22Rv1 (cell line): ENCODE measurements around the gene TIE1.

Source experiments
- CTCF ChIP-seq: fragments of 450-650 bp; IDR thresholded peaks from 2 replicates; pipeline ENCODE4 v1.5.1; 2017; ENCODE audit warnings: mild to moderate bottlenecking
- ZFX ChIP-seq: fragments of 450-650 bp; IDR thresholded peaks from 2 replicates; pipeline ENCODE4 v1.6.1; 2017; ENCODE audit warnings: antibody characterized with exemption, borderline replicate concordance

DNA sequence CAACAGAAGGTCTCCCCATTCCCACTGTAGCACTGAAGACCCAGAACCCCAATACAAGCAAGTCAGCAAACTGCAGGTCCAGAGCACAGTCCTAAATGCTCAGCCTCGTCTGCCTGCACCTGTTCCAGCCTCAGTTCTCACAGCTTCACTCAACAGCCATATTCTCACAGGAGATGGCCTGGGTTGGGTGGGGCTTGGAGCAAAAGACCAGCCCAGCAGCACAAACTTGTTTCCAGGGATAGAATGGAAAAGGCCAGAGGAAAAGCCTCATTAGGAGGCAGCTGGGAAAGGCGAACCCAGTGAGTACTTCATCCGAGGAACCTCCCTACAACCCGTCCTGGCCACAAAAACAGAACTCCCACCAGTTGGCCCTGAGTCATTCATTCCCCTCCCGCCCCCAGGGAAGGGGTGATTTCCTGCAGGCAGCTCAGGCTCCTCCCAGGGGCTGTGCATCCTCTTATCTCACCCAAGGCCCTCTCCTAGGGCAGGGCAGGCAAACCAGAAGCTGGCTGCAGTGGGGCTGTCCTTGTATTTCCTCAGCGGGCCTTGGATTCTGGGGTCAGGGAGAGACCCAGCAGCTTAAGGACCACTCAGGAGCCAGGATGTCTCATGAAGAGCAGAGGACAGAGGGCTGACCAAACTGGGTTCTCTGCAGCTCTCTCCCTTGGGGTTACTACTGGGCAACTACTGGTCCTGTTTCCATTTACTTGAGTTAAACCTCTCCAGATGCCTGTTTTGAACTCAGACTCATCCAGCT lies 29.4 kb downstream of the TIE1 start:
- no peak for TF ChIP-seq CTCF
- no peak for TF ChIP-seq ZFX
